ENCODE measurements around the gene SDF4.

DNA sequence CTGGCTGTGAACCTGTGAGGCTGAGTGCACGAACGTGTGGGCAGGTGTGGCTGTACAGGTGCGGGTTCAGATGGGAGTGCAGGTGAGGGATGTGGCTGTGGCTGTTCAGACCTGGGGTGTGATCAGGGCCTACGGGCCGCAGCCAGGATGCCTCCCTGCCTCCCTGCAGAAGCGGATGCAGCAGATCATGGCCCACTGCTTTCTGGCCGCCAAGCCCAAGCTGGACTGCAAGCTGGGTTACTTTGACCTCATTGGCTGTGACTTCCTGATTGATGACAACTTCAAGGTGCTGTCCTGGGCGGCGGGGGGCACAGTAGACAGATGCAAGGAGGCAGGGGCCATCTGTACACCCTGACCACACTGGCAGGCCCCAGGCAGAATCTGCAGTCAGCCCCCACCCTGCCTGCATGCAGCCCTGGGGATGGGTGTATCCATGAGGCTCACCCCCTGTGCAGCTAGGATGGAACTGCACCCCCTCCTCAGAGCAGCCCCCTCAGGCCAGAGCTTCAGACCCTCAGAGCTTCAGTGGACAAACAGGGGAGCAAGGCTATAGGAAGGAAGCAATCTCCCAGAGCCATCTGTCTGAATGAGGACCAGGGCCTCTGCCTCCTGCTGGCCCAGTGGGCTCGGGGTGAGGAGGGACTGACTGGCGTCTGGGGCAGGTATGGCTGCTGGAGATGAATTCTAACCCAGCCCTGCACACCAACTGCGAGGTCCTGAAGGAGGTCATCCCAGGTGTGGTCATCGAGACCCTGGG, 35.2 kb downstream of the SDF4 start:
- TF ChIP-seq, protein P1, sequence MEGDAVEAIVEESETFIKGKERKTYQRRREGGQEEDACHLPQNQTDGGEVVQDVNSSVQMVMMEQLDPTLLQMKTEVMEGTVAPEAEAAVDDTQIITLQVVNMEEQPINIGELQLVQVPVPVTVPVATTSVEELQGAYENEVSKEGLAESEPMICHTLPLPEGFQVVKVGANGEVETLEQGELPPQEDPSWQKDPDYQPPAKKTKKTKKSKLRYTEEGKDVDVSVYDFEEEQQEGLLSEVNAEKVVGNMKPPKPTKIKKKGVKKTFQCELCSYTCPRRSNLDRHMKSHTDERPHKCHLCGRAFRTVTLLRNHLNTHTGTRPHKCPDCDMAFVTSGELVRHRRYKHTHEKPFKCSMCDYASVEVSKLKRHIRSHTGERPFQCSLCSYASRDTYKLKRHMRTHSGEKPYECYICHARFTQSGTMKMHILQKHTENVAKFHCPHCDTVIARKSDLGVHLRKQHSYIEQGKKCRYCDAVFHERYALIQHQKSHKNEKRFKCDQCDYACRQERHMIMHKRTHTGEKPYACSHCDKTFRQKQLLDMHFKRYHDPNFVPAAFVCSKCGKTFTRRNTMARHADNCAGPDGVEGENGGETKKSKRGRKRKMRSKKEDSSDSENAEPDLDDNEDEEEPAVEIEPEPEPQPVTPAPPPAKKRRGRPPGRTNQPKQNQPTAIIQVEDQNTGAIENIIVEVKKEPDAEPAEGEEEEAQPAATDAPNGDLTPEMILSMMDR (IDR thresholded peaks at IDR 0.05; ENCODE audit: borderline replicate concordance, extremely low read depth, low read length, poor library complexity, severe bottlenecking) = no peak
- no peak for TF ChIP-seq EZH2 (IDR thresholded peaks at IDR 0.05; ENCODE audit: borderline replicate concordance, low read depth, low read length, severe bottlenecking)

All from DND-41 (cell line).